Measurements from ENCODE around the gene SBNO1.

DNA sequence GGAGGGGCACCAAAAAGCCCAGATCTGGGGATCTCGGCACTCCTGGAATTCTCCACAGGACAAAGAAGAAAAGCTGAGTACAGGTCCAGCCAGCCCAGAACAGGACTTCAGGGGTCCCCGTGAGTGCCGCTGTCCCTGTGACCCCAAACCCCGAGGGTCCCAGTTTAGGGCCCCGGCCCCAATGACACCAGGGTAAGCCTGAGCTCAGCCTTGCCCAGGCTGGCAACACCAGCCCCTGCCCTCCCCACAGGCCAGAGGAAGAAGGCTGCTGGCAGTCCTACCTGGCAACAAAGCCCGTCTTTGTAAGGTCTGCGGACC, 94.8 kb downstream of the SBNO1 start:
- TF ChIP-seq CEBPB (IDR thresholded peaks at IDR 0.05; ENCODE audit: low read depth) (no peak), EZH2 (IDR thresholded peaks at IDR 0.05) (no peak), POLR2A (IDR thresholded peaks at IDR 0.05; ENCODE audit: borderline replicate concordance, extremely low read depth, insufficient read depth, insufficient read length) (no peak), CTCF (IDR thresholded peaks at IDR 0.05 in 2 of 3, conservative IDR thresholded peaks at IDR 0.05 in 1 of 3; ENCODE audit: borderline replicate concordance in 1 of 3, insufficient read depth in 1 of 3, low read depth in 2 of 3, low read length in 2 of 3) (no peak), ZNF274 (IDR thresholded peaks at IDR 0.05; ENCODE audit: low read depth, low read length) (no peak), YY1 (IDR thresholded peaks at IDR 0.05; ENCODE audit: extremely low read depth, insufficient replicate concordance, low read depth, low read length) (no peak)

Data from HCT116 (cell line).